Naive thymus-derived CD4-positive, alpha-beta T cell (primary cell): ENCODE results near the gene EIF2B5. TPM values are rescaled to one million over a fixed set of nuclear protein-coding genes. Genes with fewer than 3 reads are reported as not detected.
"Not testable (repeated sequence)": the region's sequence is repeated elsewhere in the genome, so short reads cannot be mapped to it uniquely, and the experiment has no call there.

Experiments
- ATAC-seq: fragments of 150-1000 bp; cut with Tn5 transposase; 2 replicates; pipeline ENCODE4 v1.10.0; 2021; ENCODE audit warnings: mild to moderate bottlenecking, moderate library complexity
- CTCF ChIA-PET: fragments of 350-600 bp; sonication (Branson Sonifier 250); formaldehyde crosslinking; loops from one replicate; lab custom pipeline; 2021; ENCODE audit warnings: antibody characterized with exemption; lab: Charles Lee
- POLR2A ChIA-PET: fragments of 350-600 bp; sonication (Branson Sonifier 250); formaldehyde crosslinking; loops from one replicate; lab custom pipeline; 2021; ENCODE audit warnings: antibody characterized with exemption, inconsistent platforms; lab: Charles Lee
- DNase-seq, 9 donors: peaks; one replicate each; pipeline versions ENCODE4 v3.0.0 to v3.0.0-alpha.2; 2020 to 2022; ENCODE audit warnings: mixed read lengths in 1 of 9
- H3K27ac ChIP-seq: one replicate; pipeline ENCODE4 v1.7.0; 2013; ENCODE audit warnings: mild to moderate bottlenecking, low read depth, low read length, moderate library complexity
- H3K27me3 ChIP-seq, 2 donors: one replicate each; pipeline ENCODE4 v1.7.0; 2013; ENCODE audit warnings: low read length in 2 of 2, mild to moderate bottlenecking in 2 of 2, moderate library complexity in 2 of 2; ENCODE audit not compliant: control insufficient read depth in 2 of 2, insufficient read depth in 2 of 2
- H3K36me3 ChIP-seq, 3 experiments: 1 replicate in 2 of 3; 2 replicates in 1 of 3; pipeline ENCODE4 v1.7.0; 2013; ENCODE audit warnings: low read length in 3 of 3, mild to moderate bottlenecking in 3 of 3, moderate library complexity in 1 of 3; ENCODE audit not compliant: insufficient read depth in 3 of 3, control insufficient read depth in 2 of 3
- H3K4me1 ChIP-seq, 2 donors: one replicate each; pipeline ENCODE4 v1.7.0; 2013; ENCODE audit warnings: low read length in 2 of 2, mild to moderate bottlenecking in 2 of 2, moderate library complexity in 1 of 2; ENCODE audit not compliant: control insufficient read depth in 2 of 2, insufficient read depth in 2 of 2
- H3K4me3 ChIP-seq: 2 replicates; pipeline ENCODE4 v1.7.0; 2013; ENCODE audit warnings: mild to moderate bottlenecking, low read length
- H3K9me3 ChIP-seq, 3 experiments: 1 replicate in 2 of 3; 2 replicates in 1 of 3; pipeline ENCODE4 v1.7.0; 2013; ENCODE audit warnings: low read length in 3 of 3; ENCODE audit not compliant: control insufficient read depth in 2 of 3
- H3K27ac Mint-ChIP-seq, 9 donors: one replicate each; pipeline ENCODE4 v1.8.0; 2020 to 2022; ENCODE audit warnings: mixed read lengths in 9 of 9, mild to moderate bottlenecking in 8 of 9, moderate library complexity in 5 of 9, inconsistent platforms in 2 of 9
- H3K27me3 Mint-ChIP-seq, 5 donors: one replicate each; pipeline ENCODE4 v1.8.0; 2021 to 2022; ENCODE audit warnings: mixed read lengths in 5 of 5, mild to moderate bottlenecking in 1 of 5
- H3K36me3 Mint-ChIP-seq, 5 donors: one replicate each; pipeline ENCODE4 v1.8.0; 2020 to 2022; ENCODE audit warnings: mixed read lengths in 5 of 5, mild to moderate bottlenecking in 3 of 5, inconsistent platforms in 1 of 5
- H3K4me1 Mint-ChIP-seq, 7 donors: one replicate each; pipeline ENCODE4 v1.8.0; 2020 to 2022; ENCODE audit warnings: mixed read lengths in 7 of 7, mild to moderate bottlenecking in 3 of 7, inconsistent platforms in 1 of 7
- H3K4me3 Mint-ChIP-seq, 10 donors: one replicate each; pipeline ENCODE4 v1.8.0; 2020 to 2022; ENCODE audit warnings: mild to moderate bottlenecking in 10 of 10, mixed read lengths in 10 of 10, moderate library complexity in 6 of 10, inconsistent platforms in 2 of 10
- H3K9me3 Mint-ChIP-seq, 11 donors: one replicate each; pipeline ENCODE4 v1.8.0; 2020 to 2022; ENCODE audit warnings: mixed read lengths in 11 of 11, mild to moderate bottlenecking in 4 of 11, inconsistent platforms in 1 of 11, moderate library complexity in 1 of 11
- intact Hi-C, 2 donors: fragments of 100-400 bp; cut with micrococcal nuclease; formaldehyde crosslinking; loops; one replicate each; pipeline ENCODE4 v1.15.1; 2023
- polyA plus RNA-seq, 2 donors: library from polyadenylated mRNA; unstranded; fragments of 300-500 nt; fragmentation: Illumina TruSeq; gene quantifications; one replicate each; pipeline ENCODE4 v1.2.3, GENCODE V29; 2021
- total RNA-seq, 6 experiments: library from RNA in 5 of 6; stranded (reverse) in 5 of 6; gene quantifications; 1 replicate in 5 of 6; 2 replicates in 1 of 6; pipeline ENCODE4 v1.2.3 and lab custom pipeline; 2021 to 2026

EIF2B5 gene
- total and polyA plus RNA-seq, 7 experiments from 2014 or later, result 47.2 to 87.2 (median 67.7) TPM

DNA sequence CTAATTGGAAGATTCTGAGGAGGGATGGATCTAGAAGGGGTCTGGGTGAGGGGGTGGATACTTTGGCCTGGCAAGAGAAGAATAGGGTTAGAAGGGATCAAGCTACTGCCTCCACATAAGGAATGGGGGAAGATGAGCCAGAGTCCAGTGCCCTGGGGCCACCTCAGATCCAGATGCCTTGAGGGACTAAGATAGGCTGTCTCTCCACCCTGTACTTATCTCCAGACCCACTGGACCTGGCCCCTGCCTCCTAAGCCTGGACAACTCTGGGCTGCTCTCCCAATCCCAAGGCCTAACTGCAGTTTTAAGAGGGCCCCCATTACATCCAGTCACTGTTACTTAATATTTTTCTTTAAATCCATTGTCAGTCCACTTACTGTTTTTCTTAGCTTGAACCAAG, 22.0 kb downstream of the EIF2B5 start:
- DNase-seq, result no peak
- no peaks in the 10 kb centered on the region for H3K36me3 ChIP-seq
- no peaks in the 10 kb centered on the region for H3K9me3 Mint-ChIP-seq
- peak overlapping the region; percentile 86 to 100 (median 96) for H3K4me3 Mint-ChIP-seq
- peak overlapping the region; percentile 37 for H3K27ac ChIP-seq
- peaks cover 31 to 48% (median 39%) of the 10 kb centered on the region in 7 donors for H3K4me1 Mint-ChIP-seq
- H3K27ac Mint-ChIP-seq, result peak overlapping the region; percentile 21 to 78 (median 60)
- peaks cover 0 to 3% (median 0%) of the 10 kb centered on the region in 5 donors for H3K36me3 Mint-ChIP-seq
- CTCF ChIA-PET, result no interaction called here
- H3K4me1 ChIP-seq, result peaks cover 10 to 13% of the 10 kb centered on the region in 2 donors
- intact Hi-C loops, result no loop called here
- POLR2A ChIA-PET, result interaction anchor here (1.1 kb wide), 1 partner anchor 11 kb away, joined by 3 read pairs; no protein-coding TSS in a partner anchor
- ATAC-seq, result no peak
- H3K4me3 ChIP-seq, result peak overlapping the region; percentile 84
- H3K9me3 ChIP-seq, result no peaks in the 10 kb centered on the region
- H3K27me3 ChIP-seq, result no peaks in the 10 kb centered on the region
- H3K27me3 Mint-ChIP-seq, result no peaks in the 10 kb centered on the region

DNA sequence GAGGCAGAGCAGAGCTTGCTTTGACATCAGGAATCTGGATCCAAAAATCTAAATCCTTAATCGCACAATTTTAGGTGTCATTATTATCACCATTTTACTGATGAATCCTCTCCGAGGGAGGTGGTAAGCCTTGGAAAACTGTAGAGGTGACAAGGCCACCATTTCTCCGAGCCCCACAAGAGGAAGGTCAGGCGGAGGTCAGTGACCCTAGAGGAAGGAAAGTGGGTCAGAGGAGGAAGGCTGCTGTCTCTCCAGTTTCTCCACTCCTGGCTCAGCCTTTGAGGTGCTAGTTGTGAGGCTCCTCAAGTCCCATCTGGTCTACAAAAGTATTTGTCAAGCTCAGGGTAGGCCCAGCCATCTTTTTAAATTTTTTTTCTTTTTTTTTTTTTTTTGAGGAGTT, 23.2 kb downstream of the EIF2B5 start:
- Mint-ChIP-seq H3K27ac (no peak overlapping the region), H3K4me3 (peak overlapping the region in 2 of 10 donors; percentile 23 to 25), H3K4me1 (peaks cover 31 to 48% (median 39%) of the 10 kb centered on the region in 7 donors), H3K27me3 (no peaks in the 10 kb centered on the region), H3K36me3 (peaks cover 0 to 5% (median 0%) of the 10 kb centered on the region in 5 donors), H3K9me3 (no peaks in the 10 kb centered on the region)
- ATAC-seq (no peak), DNase-seq (no peak)
- intact Hi-C loops, result no loop called here
- H3K4me1 ChIP-seq, result peaks cover 10 to 13% of the 10 kb centered on the region in 2 donors
- H3K27ac ChIP-seq, result no peak overlapping the region
- ChIA-PET CTCF (no interaction called here), POLR2A (interaction anchor here (1.0 kb wide), 1 partner anchor 23 kb away, joined by 3 read pairs; no protein-coding TSS in a partner anchor)
- H3K4me3 ChIP-seq, result no peak overlapping the region
- peaks cover 0 to 5% (median 0%) of the 10 kb centered on the region in 3 experiments for H3K36me3 ChIP-seq
- no peaks in the 10 kb centered on the region for H3K27me3 ChIP-seq
- H3K9me3 ChIP-seq, result no peaks in the 10 kb centered on the region

DNA sequence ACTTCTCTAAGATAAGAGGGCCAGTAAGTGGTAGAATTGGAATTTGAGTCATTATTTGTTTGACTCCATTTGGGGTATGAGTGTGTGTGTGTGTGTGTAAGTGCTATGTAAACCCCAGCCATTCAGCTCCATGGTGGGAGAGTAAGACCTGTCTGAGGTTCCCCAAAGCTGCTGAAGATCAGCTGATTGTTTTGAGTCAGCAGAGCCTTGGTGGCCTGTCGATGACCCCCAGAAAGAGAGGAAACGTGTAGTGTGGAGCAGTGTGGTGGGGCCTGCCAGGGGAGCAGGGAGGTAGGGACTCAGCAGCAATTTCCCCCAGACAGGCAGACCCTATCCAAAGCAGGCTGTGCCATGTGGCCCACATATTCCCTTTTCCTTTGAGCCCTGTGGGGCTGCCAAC, 25.3 kb downstream of the EIF2B5 start:
- no peak overlapping the region for H3K4me3 Mint-ChIP-seq
- Histone ChIP-seq H3K27ac (no peak overlapping the region), H3K9me3 (no peaks in the 10 kb centered on the region), H3K36me3 (peaks cover 0 to 25% (median 0%) of the 10 kb centered on the region in 3 experiments), H3K4me1 (peaks cover 10 to 13% of the 10 kb centered on the region in 2 donors), H3K4me3 (no peak overlapping the region), H3K27me3 (no peaks in the 10 kb centered on the region)
- ChIA-PET POLR2A (interaction anchor here (0.7 kb wide), 1 partner anchor 591 kb away, joined by 3 read pairs; no protein-coding TSS in a partner anchor), CTCF (interaction anchor here (0.7 kb wide), 1 partner anchor 250 kb away, joined by 4 read pairs; no protein-coding TSS in a partner anchor)
- H3K9me3 Mint-ChIP-seq, result no peaks in the 10 kb centered on the region
- H3K36me3 Mint-ChIP-seq, result peaks cover 0 to 19% (median 3%) of the 10 kb centered on the region in 5 donors
- intact Hi-C loops, result no loop called here
- no peak overlapping the region for H3K27ac Mint-ChIP-seq
- peaks cover 31 to 44% (median 36%) of the 10 kb centered on the region in 7 donors for H3K4me1 Mint-ChIP-seq
- no peaks in the 10 kb centered on the region for H3K27me3 Mint-ChIP-seq
- no peak for DNase-seq
- peak; percentile 15 for ATAC-seq

DNA sequence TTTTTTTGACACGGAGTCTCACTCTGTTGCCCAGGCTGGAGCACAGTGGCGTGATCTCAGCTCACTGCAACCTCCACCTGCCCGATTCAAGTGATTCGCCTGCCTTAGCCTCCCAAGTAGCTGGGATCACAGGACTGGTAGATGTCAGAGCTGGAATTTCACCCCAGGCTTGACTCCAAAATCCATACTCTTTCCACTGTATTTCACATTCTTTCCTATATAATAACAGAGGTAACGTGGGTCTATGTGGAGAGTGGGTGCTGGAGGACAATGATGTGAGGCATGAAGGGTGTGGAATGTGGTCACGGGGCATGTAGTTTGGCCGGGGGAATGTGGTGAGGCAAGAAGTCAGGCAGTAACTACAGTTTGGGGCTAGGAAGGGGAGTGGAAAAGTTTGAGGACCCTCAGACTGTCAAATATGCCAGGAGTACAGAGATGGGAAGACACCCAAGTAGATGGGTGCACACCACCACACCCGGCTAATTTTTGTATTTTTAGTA, 27.5 kb downstream of the EIF2B5 start:
- POLR2A ChIA-PET, H3K4me3 ChIP-seq, DNase-seq, CTCF ChIA-PET, ATAC-seq, H3K27me3 Mint-ChIP-seq, H3K27me3 ChIP-seq, H3K27ac ChIP-seq, H3K9me3 ChIP-seq, H3K9me3 Mint-ChIP-seq, intact Hi-C loops, H3K4me1 ChIP-seq, H3K4me3 Mint-ChIP-seq: not testable (repeated sequence)
- Mint-ChIP-seq H3K27ac (peak overlapping the region in 1 of 9 donors; percentile 52), H3K36me3 (peaks cover 0 to 31% (median 5%) of the 10 kb centered on the region in 5 donors), H3K4me1 (peaks cover 16 to 25% (median 21%) of the 10 kb centered on the region in 7 donors)
- peaks cover 0 to 47% (median 0%) of the 10 kb centered on the region in 3 experiments for H3K36me3 ChIP-seq

DNA sequence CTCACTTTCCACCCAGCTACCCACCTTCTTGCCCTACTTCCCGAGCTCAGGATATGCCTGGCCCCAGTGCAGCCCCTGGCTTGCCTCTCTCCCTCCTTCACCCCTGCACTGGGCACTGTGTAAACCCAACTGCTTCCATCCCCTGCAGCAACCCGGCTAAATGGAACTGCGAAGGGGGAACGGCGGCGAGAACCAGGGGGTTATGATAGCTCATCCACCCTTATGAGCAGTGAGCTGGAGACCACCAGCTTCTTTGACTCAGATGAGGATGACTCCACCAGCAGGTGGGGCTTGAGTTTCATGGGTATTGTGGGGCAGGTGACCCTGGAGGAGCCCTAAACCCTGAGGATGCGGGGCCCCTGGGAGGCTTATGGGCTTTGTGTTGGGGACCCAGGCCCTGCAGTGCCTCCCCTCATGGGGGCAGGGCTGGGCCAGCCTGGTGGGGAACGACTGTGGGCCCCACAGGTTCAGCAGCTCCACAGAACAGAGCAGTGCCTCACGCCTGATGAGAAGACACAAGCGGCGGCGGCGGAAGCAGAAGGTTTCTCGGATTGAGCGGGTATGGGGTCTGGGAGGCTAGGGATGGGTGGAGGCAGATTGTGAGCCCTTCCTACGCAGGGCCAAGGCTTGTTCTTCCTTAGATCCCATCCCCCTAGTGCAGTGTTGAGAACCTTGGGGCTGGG, 29.6 kb downstream of the EIF2B5 start:
- POLR2A ChIA-PET, result no interaction called here

GRCh38 chr3:184165543-184165942, 30.4 kb downstream of the EIF2B5 start:
- Histone ChIP-seq H3K9me3 (no peaks in the 10 kb centered on the region), H3K36me3 (peaks cover 0 to 71% (median 0%) of the 10 kb centered on the region in 3 experiments), H3K4me1 (no peaks in the 10 kb centered on the region), H3K27ac (no peak overlapping the region), H3K4me3 (no peak overlapping the region), H3K27me3 (no peaks in the 10 kb centered on the region)
- ChIA-PET CTCF (no interaction called here), POLR2A (no interaction called here)
- Mint-ChIP-seq H3K27me3 (no peaks in the 10 kb centered on the region), H3K27ac (no peak overlapping the region), H3K9me3 (no peaks in the 10 kb centered on the region), H3K4me1 (peaks cover 4 to 12% (median 6%) of the 10 kb centered on the region in 7 donors), H3K36me3 (peaks cover 0 to 31% (median 5%) of the 10 kb centered on the region in 5 donors), H3K4me3 (no peak overlapping the region)
- DNase-seq (no peak), ATAC-seq (no peak)
- intact Hi-C loops, result no loop called here

More for the DNA sequence above, 29.6 kb downstream of the EIF2B5 start:
- DNase-seq, result no peak
- ATAC-seq, result no peak
- CTCF ChIA-PET, result no interaction called here
- peaks cover 0 to 65% (median 0%) of the 10 kb centered on the region in 3 experiments for H3K36me3 ChIP-seq
- no peaks in the 10 kb centered on the region for H3K9me3 ChIP-seq
- no peak overlapping the region for H3K27ac ChIP-seq
- no peaks in the 10 kb centered on the region for H3K4me1 ChIP-seq
- H3K27me3 ChIP-seq, result no peaks in the 10 kb centered on the region
- Mint-ChIP-seq H3K27ac (peak overlapping the region in 1 of 9 donors; percentile 67), H3K4me1 (peaks cover 8 to 19% (median 11%) of the 10 kb centered on the region in 7 donors), H3K36me3 (peaks cover 0 to 31% (median 5%) of the 10 kb centered on the region in 5 donors), H3K4me3 (no peak overlapping the region), H3K27me3 (no peaks in the 10 kb centered on the region), H3K9me3 (no peaks in the 10 kb centered on the region)
- intact Hi-C loops, result no loop called here
- no peak overlapping the region for H3K4me3 ChIP-seq
